Osteocyte (in vitro differentiated cells): ENCODE measurements around the gene DTYMK. TPM values are rescaled to one million over a fixed set of nuclear protein-coding genes. Genes with fewer than 3 reads are reported as not detected.

Source experiments
- DNase-seq: peaks from one replicate; pipeline ENCODE4 v3.0.0; 2021; ENCODE audit warnings: mixed read lengths; ENCODE audit not compliant: unreplicated experiment; ENCODE audit errors: extremely low spot score
- H3K27ac Mint-ChIP-seq: one replicate; pipeline ENCODE4 v1.8.0; 2021; ENCODE audit warnings: mild to moderate bottlenecking, mixed read lengths; ENCODE audit not compliant: unreplicated experiment
- H3K27me3 Mint-ChIP-seq: one replicate; pipeline ENCODE4 v1.8.0; 2021; ENCODE audit warnings: mixed read lengths; ENCODE audit not compliant: unreplicated experiment
- H3K36me3 Mint-ChIP-seq: one replicate; pipeline ENCODE4 v1.8.0; 2021; ENCODE audit warnings: mixed read lengths; ENCODE audit not compliant: unreplicated experiment
- H3K4me1 Mint-ChIP-seq: one replicate; pipeline ENCODE4 v1.8.0; 2021; ENCODE audit warnings: mixed read lengths; ENCODE audit not compliant: unreplicated experiment
- H3K4me3 Mint-ChIP-seq: one replicate; pipeline ENCODE4 v1.8.0; 2021; ENCODE audit warnings: mild to moderate bottlenecking, moderate library complexity, mixed read lengths; ENCODE audit not compliant: unreplicated experiment
- H3K9me3 Mint-ChIP-seq: one replicate; pipeline ENCODE4 v1.8.0; 2021; ENCODE audit warnings: mixed read lengths; ENCODE audit not compliant: unreplicated experiment
- total RNA-seq: library from RNA; stranded (reverse); gene quantifications from 2 replicates; pipeline ENCODE4 v1.2.1, GENCODE V29; 2021
- TF ChIP-seq, protein P1 (sequence below): fragments of 200-600 bp; sonication (generic); IDR thresholded peaks from 2 replicates; pipeline ENCODE4 v1.5.0; 2021; ENCODE audit warnings: antibody characterized with exemption, mild to moderate bottlenecking, moderate library complexity

Gene DTYMK
- total RNA-seq, 1 donor from 2014 or later: 28.8 TPM

GRCh38 chr2:241677392-241677791 is 9.2 kb downstream of the DTYMK start:
- Mint-ChIP-seq H3K27ac (no peak overlapping the region), H3K27me3 (no peaks in the 10 kb centered on the region), H3K9me3 (no peaks in the 10 kb centered on the region), H3K4me1 (peaks cover 14% of the 10 kb centered on the region), H3K36me3 (peaks cover 28% of the 10 kb centered on the region), H3K4me3 (no peak overlapping the region)
- DNase-seq: no peak
- TF ChIP-seq, protein P1, sequence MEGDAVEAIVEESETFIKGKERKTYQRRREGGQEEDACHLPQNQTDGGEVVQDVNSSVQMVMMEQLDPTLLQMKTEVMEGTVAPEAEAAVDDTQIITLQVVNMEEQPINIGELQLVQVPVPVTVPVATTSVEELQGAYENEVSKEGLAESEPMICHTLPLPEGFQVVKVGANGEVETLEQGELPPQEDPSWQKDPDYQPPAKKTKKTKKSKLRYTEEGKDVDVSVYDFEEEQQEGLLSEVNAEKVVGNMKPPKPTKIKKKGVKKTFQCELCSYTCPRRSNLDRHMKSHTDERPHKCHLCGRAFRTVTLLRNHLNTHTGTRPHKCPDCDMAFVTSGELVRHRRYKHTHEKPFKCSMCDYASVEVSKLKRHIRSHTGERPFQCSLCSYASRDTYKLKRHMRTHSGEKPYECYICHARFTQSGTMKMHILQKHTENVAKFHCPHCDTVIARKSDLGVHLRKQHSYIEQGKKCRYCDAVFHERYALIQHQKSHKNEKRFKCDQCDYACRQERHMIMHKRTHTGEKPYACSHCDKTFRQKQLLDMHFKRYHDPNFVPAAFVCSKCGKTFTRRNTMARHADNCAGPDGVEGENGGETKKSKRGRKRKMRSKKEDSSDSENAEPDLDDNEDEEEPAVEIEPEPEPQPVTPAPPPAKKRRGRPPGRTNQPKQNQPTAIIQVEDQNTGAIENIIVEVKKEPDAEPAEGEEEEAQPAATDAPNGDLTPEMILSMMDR: no peak

DNA sequence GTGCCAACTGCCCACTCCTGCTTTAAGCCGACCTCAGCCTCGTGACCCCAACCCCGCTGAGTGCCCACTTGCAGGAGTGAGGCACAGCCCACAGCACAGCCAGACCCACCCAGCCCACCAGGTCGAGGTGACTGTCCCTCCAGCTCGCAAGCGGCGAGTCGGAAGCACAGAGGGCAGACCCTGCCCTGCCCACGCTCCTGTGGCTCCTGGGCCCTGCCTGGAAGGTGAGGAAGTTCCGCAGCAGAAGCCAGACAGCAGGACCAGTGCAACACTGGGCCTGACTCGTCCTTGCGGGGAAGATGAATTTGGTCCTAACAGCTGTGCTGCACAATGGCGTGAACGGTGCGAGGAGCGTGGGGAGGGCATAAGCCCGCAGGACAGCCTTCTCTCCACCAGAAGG is 9.9 kb downstream of the DTYMK start:
- DNase-seq: no peak
- TF ChIP-seq, protein P1: no peak
- Mint-ChIP-seq H3K36me3 (peaks cover 27% of the 10 kb centered on the region), H3K27ac (no peak overlapping the region), H3K9me3 (no peaks in the 10 kb centered on the region), H3K4me1 (peaks cover 13% of the 10 kb centered on the region), H3K27me3 (no peaks in the 10 kb centered on the region), H3K4me3 (no peak overlapping the region)

- peaks cover 5% of the 10 kb centered on the region for H3K4me1 Mint-ChIP-seq
- peaks cover 23% of the 10 kb centered on the region for H3K36me3 Mint-ChIP-seq
- TF ChIP-seq, protein P1: no peak
- H3K27ac Mint-ChIP-seq: no peak overlapping the region
- no peaks in the 10 kb centered on the region for H3K9me3 Mint-ChIP-seq
- no peak overlapping the region for H3K4me3 Mint-ChIP-seq
- H3K27me3 Mint-ChIP-seq: no peaks in the 10 kb centered on the region
- DNase-seq: no peak
Observed at GRCh38 chr2:241675885-241676284, 10.7 kb downstream of the DTYMK start.

- Mint-ChIP-seq H3K4me3 (no peak overlapping the region), H3K9me3 (no peaks in the 10 kb centered on the region), H3K27me3 (no peaks in the 10 kb centered on the region), H3K4me1 (no peaks in the 10 kb centered on the region), H3K27ac (no peak overlapping the region), H3K36me3 (peaks cover 20% of the 10 kb centered on the region)
- TF ChIP-seq, protein P1: no peak
- DNase-seq: no peak
Observed at GRCh38 chr2:241673797-241674725, 12.6 kb downstream of the DTYMK start.

- Mint-ChIP-seq H3K36me3 (peaks cover 22% of the 10 kb centered on the region), H3K4me1 (no peaks in the 10 kb centered on the region), H3K27me3 (no peaks in the 10 kb centered on the region), H3K4me3 (no peak overlapping the region), H3K9me3 (no peaks in the 10 kb centered on the region), H3K27ac (no peak overlapping the region)
- TF ChIP-seq, protein P1: no peak
- no peak for DNase-seq
Observed at GRCh38 chr2:241673189-241673663, 13.4 kb downstream of the DTYMK start.
